Smooth muscle cell (in vitro differentiated cells): ENCODE results near the gene TEAD1. TPM values are rescaled to one million over a fixed set of nuclear protein-coding genes. Genes with fewer than 3 reads are reported as not detected.

Experiments
- DNase-seq: peaks from one replicate; lab custom pipeline; 2025; ENCODE audit not compliant: unreplicated experiment; lab: John Stamatoyannopoulos, UW
- H2AFZ ChIP-seq: fragments of 200-600 bp; sonication (generic); 2 replicates; pipeline ENCODE4 v1.6.0; 2016; ENCODE audit warnings: antibody characterized with exemption, low read depth, mild to moderate bottlenecking
- H3F3A ChIP-seq: fragments of 200-600 bp; sonication (generic); 2 replicates; pipeline ENCODE4 v1.6.0; 2017; ENCODE audit warnings: antibody characterized with exemption, low read depth
- H3K27ac ChIP-seq: fragments of 200-600 bp; sonication (generic); 2 replicates; pipeline ENCODE4 v1.5.1; 2016; ENCODE audit warnings: low read depth, mild to moderate bottlenecking
- H3K27me3 ChIP-seq: fragments of 200-600 bp; sonication (generic); 2 replicates; pipeline ENCODE4 v1.6.1; 2016; ENCODE audit warnings: low read depth, mild to moderate bottlenecking
- H3K36me3 ChIP-seq: fragments of 200-600 bp; sonication (generic); 2 replicates; pipeline ENCODE4 v1.5.1; 2016; ENCODE audit warnings: low read depth
- H3K4me1 ChIP-seq: fragments of 200-600 bp; sonication (generic); 2 replicates; pipeline ENCODE4 v1.5.1; 2016; ENCODE audit warnings: low read depth
- H3K4me2 ChIP-seq: fragments of 200-600 bp; sonication (generic); 2 replicates; pipeline ENCODE4 v1.6.0; 2016; ENCODE audit warnings: mild to moderate bottlenecking
- H3K4me3 ChIP-seq: fragments of 200-600 bp; sonication (generic); 2 replicates; pipeline ENCODE4 v1.5.1; 2016; ENCODE audit warnings: mild to moderate bottlenecking
- H3K79me2 ChIP-seq: fragments of 200-600 bp; sonication (generic); 2 replicates; pipeline ENCODE4 v1.6.0; 2016; ENCODE audit warnings: low read depth, mild to moderate bottlenecking
- H3K9ac ChIP-seq: fragments of 200-600 bp; sonication (generic); 2 replicates; pipeline ENCODE4 v1.6.0; 2016; ENCODE audit warnings: low read depth
- H3K9me3 ChIP-seq: fragments of 200-600 bp; sonication (generic); replicated peaks from 2 replicates; pipeline ENCODE4 v1.5.1; 2016; ENCODE audit warnings: low read depth
- H4K20me1 ChIP-seq: fragments of 200-600 bp; sonication (generic); 2 replicates; pipeline ENCODE4 v1.6.0; 2016; ENCODE audit warnings: low read depth
- CTCF ChIP-seq: fragments of 200-600 bp; sonication (generic); IDR thresholded peaks from 2 replicates; pipeline ENCODE4 v1.5.1; 2017; ENCODE audit warnings: borderline replicate concordance, mild to moderate bottlenecking, antibody characterized with exemption; ENCODE audit not compliant: insufficient read depth, poor library complexity, severe bottlenecking
- WGBS: methylation state at CpG from one replicate; pipeline ENCODE4 v1.1.7; 2016; ENCODE audit warnings: low lambda C conversion rate; 5-methylcytosine and 5-hydroxymethylcytosine counted together
- polyA plus RNA-seq: library from polyadenylated mRNA; unstranded; fragments of >200 nt; fragmentation: Nextera tagmentation; extraction: Ambion mirVana; gene quantifications from 2 replicates; pipeline ENCODE4 v1.2.1, GENCODE V29; 2016
- total RNA-seq: library from RNA; depleted of rRNA; stranded (reverse); fragments of >200 nt; gene quantifications from 2 replicates; pipeline ENCODE4 v1.2.3, GENCODE V29; 2014

Gene TEAD1
- total and polyA plus RNA-seq, 2 experiments from 2014 or later, result 63.0 to 181 TPM

DNA sequence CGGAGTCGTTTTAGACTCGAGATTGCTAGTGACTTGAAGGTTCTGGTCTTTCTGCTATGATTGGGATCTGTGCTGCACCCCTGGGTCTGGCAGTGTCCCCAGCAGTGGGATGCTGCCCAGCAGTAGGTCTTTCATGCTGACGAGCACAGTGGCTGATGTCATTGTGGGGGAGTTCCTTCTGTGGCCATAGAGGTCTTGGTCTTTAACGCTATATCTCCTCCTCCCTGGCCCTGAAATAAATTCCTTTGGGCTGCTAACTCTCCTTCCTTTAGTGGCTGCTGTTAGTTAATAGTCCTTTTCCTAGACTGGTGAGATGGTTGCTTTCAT is 136.3 kb downstream of the TEAD1 start:
- H3K27ac ChIP-seq, result peak overlapping the region; percentile 99
- H3K4me1 ChIP-seq, result peaks cover 41% of the 10 kb centered on the region
- 39% methylated on average over 5 of the region's 5 CpGs for WGBS
- no peaks in the 10 kb centered on the region for H3K9me3 ChIP-seq
- no peaks in the 10 kb centered on the region for H3K36me3 ChIP-seq
- H3F3A ChIP-seq, result peaks cover 56% of the 10 kb centered on the region
- peaks cover 63% of the 10 kb centered on the region for H4K20me1 ChIP-seq
- no peak overlapping the region for H3K4me3 ChIP-seq
- no peak overlapping the region for H2AFZ ChIP-seq
- TF ChIP-seq CTCF, result no peak
- H3K79me2 ChIP-seq, result peaks cover 75% of the 10 kb centered on the region
- peak overlapping the region; percentile 35 for H3K9ac ChIP-seq
- H3K27me3 ChIP-seq, result no peaks in the 10 kb centered on the region
- peak overlapping the region; percentile 25 for H3K4me2 ChIP-seq
- no peak for DNase-seq

DNA sequence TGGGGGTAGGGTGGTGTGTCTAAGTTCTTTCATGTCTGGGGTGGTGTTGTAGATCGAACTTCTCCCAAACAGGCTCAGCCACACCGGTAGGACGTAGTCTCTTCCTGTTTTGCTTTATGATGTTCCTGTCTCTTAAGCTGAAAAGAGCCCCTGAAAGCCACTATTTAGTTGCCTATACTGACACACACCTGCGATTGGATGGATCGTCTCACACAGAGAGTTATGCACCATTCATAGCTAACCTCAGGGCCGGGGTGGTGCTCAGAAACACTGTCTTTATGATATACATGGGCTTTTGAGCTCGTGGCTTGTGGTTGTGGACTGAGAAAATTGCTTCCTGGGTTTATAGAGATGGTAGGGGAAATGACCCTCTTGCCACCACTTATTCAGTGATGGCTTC is 137.6 kb downstream of the TEAD1 start:
- H2AFZ ChIP-seq, result no peak overlapping the region
- 65% methylated on average over 7 of the region's 7 CpGs for WGBS
- H3K9me3 ChIP-seq, result no peaks in the 10 kb centered on the region
- H4K20me1 ChIP-seq, result peaks cover 68% of the 10 kb centered on the region
- no peaks in the 10 kb centered on the region for H3K36me3 ChIP-seq
- H3K4me2 ChIP-seq, result no peak overlapping the region
- H3K27me3 ChIP-seq, result no peaks in the 10 kb centered on the region
- peaks cover 53% of the 10 kb centered on the region for H3K4me1 ChIP-seq
- DNase-seq, result no peak
- H3K27ac ChIP-seq, result peak overlapping the region; percentile 99
- H3K9ac ChIP-seq, result no peak overlapping the region
- H3K79me2 ChIP-seq, result peaks cover 75% of the 10 kb centered on the region
- no peak overlapping the region for H3K4me3 ChIP-seq
- H3F3A ChIP-seq, result peaks cover 54% of the 10 kb centered on the region
- TF ChIP-seq CTCF, result no peak

DNA sequence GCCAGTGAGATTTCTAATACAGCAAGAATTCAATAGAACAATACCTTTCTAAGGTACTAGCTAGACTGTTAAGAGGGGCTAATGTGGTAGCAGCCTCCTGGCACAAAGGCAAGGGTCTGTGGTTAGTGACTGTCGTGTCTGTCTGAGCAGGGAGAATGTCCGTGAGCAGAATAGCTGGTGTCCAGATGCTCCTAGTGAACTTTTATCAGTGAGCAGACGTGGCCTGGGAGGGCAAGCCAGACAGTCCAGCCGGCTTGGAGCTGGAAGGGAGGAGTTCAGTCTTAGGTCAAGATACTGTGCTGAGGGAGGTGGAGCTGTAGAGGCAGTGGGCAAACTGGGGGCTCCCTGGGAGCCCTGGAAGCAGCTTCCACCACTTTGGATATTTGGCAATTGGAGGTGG is 138.6 kb downstream of the TEAD1 start:
- Histone ChIP-seq H3K4me2 (peak overlapping the region; percentile 78), H3K9me3 (no peaks in the 10 kb centered on the region), H3K4me1 (peaks cover 53% of the 10 kb centered on the region), H3K9ac (peak overlapping the region; percentile 34), H3K4me3 (no peak overlapping the region), H2AFZ (no peak overlapping the region), H4K20me1 (peaks cover 68% of the 10 kb centered on the region), H3K27me3 (no peaks in the 10 kb centered on the region), H3K79me2 (peaks cover 75% of the 10 kb centered on the region), H3K36me3 (no peaks in the 10 kb centered on the region), H3F3A (peaks cover 56% of the 10 kb centered on the region), H3K27ac (peak overlapping the region; percentile 99)
- no peak for DNase-seq
- TF ChIP-seq CTCF, result no peak
- WGBS, result 10% methylated on average over 4 of the region's 4 CpGs

DNA sequence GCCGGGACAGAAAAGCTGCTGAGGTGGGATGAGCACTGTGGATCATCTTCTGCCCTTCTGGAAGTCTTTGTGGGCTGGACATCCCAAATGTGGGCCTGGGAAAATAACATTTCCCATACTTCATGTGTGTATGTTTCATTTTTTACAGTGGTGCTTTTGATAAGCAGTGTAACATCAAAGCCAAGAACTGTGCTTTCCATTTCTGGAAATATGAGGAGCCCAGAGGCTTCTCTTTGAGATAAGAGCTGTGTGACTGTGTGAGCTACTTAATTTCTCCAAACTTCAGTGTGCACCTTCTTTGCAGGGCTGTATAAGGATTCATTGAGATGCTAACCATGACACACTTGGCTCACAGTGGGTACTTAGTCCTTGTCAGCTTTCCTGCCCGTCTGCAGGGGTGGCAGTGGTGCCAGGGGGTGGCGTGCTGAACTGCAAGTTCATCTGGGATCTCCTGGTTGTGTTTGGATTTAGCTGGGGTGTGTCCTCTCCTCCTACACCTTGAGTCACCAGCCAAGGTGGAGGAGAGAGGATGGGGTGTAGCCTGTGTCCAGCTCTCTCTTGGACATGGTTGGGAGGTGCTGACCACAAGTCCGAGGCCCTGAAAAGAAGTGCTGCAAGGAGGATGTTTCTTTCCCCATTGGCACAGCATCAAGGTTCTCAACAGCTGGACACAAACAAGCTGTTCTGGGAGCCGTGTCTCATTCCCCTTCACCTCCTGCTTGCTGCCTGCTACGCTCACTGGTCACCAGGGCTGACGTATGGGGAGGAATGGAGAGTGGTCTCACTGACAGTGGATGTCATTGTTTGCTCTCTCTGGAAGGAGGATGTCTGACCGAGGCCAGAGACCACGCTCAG is 139.4 kb downstream of the TEAD1 start:
- no peak for DNase-seq
- no peak overlapping the region for H3K4me3 ChIP-seq
- no peak for TF ChIP-seq CTCF
- H3K9ac ChIP-seq, result peak overlapping the region; percentile 89
- H2AFZ ChIP-seq, result no peak overlapping the region
- H3K27ac ChIP-seq, result peak overlapping the region; percentile 99
- peak overlapping the region; percentile 78 for H3K4me2 ChIP-seq
- no peaks in the 10 kb centered on the region for H3K36me3 ChIP-seq
- WGBS, result 52% methylated on average over 9 of the region's 9 CpGs
- no peaks in the 10 kb centered on the region for H3K27me3 ChIP-seq
- peaks cover 47% of the 10 kb centered on the region for H3K4me1 ChIP-seq
- peaks cover 70% of the 10 kb centered on the region for H4K20me1 ChIP-seq
- peaks cover 78% of the 10 kb centered on the region for H3K79me2 ChIP-seq
- no peaks in the 10 kb centered on the region for H3K9me3 ChIP-seq
- H3F3A ChIP-seq, result peaks cover 56% of the 10 kb centered on the region
